T follicular helper cell (primary cell): ENCODE results near the gene OPN4.

Experiments used
- DNase-seq: peaks from one replicate; pipeline ENCODE4 v3.0.0-alpha.2; 2020; ENCODE audit warnings: low read depth

OPN4 gene

GRCh38 chr10:86647773-86648703 lies 6.3 kb upstream of the OPN4 start:
- no peak for DNase-seq

GRCh38 chr10:86648704-86649427 lies 5.5 kb upstream of the OPN4 start:
- DNase-seq: no peak

- no peak for DNase-seq
Measured at GRCh38 chr10:86649471-86650150, 4.7 kb upstream of the OPN4 start.

GRCh38 chr10:86650151-86650550 lies 4.2 kb upstream of the OPN4 start:
- no peak for DNase-seq

- DNase-seq: no peak
Measured at GRCh38 chr10:86651021-86651471, 3.3 kb upstream of the OPN4 start.

- no peak for DNase-seq
Measured at GRCh38 chr10:86651631-86652331, 2.6 kb upstream of the OPN4 start.

GRCh38 chr10:86652361-86653202 lies 1.8 kb upstream of the OPN4 start:
- DNase-seq: no peak

- DNase-seq: no peak
Measured at GRCh38 chr10:86653379-86653778, 968 bp upstream of the OPN4 start.

- DNase-seq: no peak
Measured at GRCh38 chr10:86653987-86654386, 360 bp upstream of the OPN4 start.

GRCh38 chr10:86655173-86655540 lies 810 bp downstream of the OPN4 start:
- no peak for DNase-seq

- no peak for DNase-seq
Measured at GRCh38 chr10:86655596-86655995, 1.2 kb downstream of the OPN4 start.

- no peak for DNase-seq
Measured at GRCh38 chr10:86657011-86657395, 2.7 kb downstream of the OPN4 start.

- DNase-seq: no peak
Measured at GRCh38 chr10:86657396-86658011, 3.2 kb downstream of the OPN4 start.

GRCh38 chr10:86658261-86658741 lies 4.0 kb downstream of the OPN4 start:
- DNase-seq: no peak

GRCh38 chr10:86658751-86659150 lies 4.4 kb downstream of the OPN4 start:
- no peak for DNase-seq

- no peak for DNase-seq
Measured at GRCh38 chr10:86659161-86659691, 4.9 kb downstream of the OPN4 start.

- DNase-seq: no peak
Measured at GRCh38 chr10:86659721-86660453, 5.5 kb downstream of the OPN4 start.

GRCh38 chr10:86661161-86662025 lies 7.0 kb downstream of the OPN4 start:
- no peak for DNase-seq
